Measurements from ENCODE around the gene CD2.

CD2 gene

GRCh38 chr1:116754198-116754977 is at the start of gene CD2:
Gene CD2, plus strand, starts transcription at chr1:116754430. Its CDS starts 63 bp downstream, at chr1:116754493.
- H3K9me3 ChIP-seq (ENCODE audit: control insufficient read depth, insufficient read depth, low read length), result no peaks in the 10 kb centered on the region
- H3K4me1 ChIP-seq (ENCODE audit: control insufficient read depth, insufficient read depth, low read length), result no peaks in the 10 kb centered on the region
- no peak within 1 kb of the TSS for H3K9ac ChIP-seq (ENCODE audit: low read depth, low read length)
- H3K4me3 ChIP-seq (ENCODE audit: low read depth, low read length), result no peak within 1 kb of the TSS
- H3K36me3 ChIP-seq (ENCODE audit: control insufficient read depth, insufficient read depth, low read length), result no peaks in the 10 kb centered on the region
- H3K27me3 ChIP-seq (ENCODE audit: control insufficient read depth, insufficient read depth, low read length), result no peaks in the 10 kb centered on the region

GRCh38 chr1:116706123-116706522 is 48.1 kb upstream of the CD2 start:
- Histone ChIP-seq H3K27me3 (ENCODE audit: control insufficient read depth, insufficient read depth, low read length) (no peaks in the 10 kb centered on the region), H3K9ac (ENCODE audit: low read depth, low read length) (no peak overlapping the region), H3K4me1 (ENCODE audit: control insufficient read depth, insufficient read depth, low read length) (no peaks in the 10 kb centered on the region), H3K36me3 (ENCODE audit: control insufficient read depth, insufficient read depth, low read length) (no peaks in the 10 kb centered on the region), H3K9me3 (ENCODE audit: control insufficient read depth, insufficient read depth, low read length) (no peaks in the 10 kb centered on the region), H3K4me3 (ENCODE audit: low read depth, low read length) (no peak overlapping the region)

- Histone ChIP-seq H3K4me1 (ENCODE audit: control insufficient read depth, insufficient read depth, low read length) (peaks cover 1% of the 10 kb centered on the region), H3K36me3 (ENCODE audit: control insufficient read depth, insufficient read depth, low read length) (no peaks in the 10 kb centered on the region), H3K9me3 (ENCODE audit: control insufficient read depth, insufficient read depth, low read length) (no peaks in the 10 kb centered on the region), H3K27me3 (ENCODE audit: control insufficient read depth, insufficient read depth, low read length) (no peaks in the 10 kb centered on the region), H3K4me3 (ENCODE audit: low read depth, low read length) (no peak overlapping the region), H3K9ac (ENCODE audit: low read depth, low read length) (no peak overlapping the region)
These were observed 47.4 kb upstream of the CD2 start for GRCh38 chr1:116706841-116707240.

- no peak overlapping the region for H3K4me3 ChIP-seq (ENCODE audit: low read depth, low read length)
- peaks cover 16% of the 10 kb centered on the region for H3K4me1 ChIP-seq (ENCODE audit: control insufficient read depth, insufficient read depth, low read length)
- H3K27me3 ChIP-seq (ENCODE audit: control insufficient read depth, insufficient read depth, low read length), result no peaks in the 10 kb centered on the region
- H3K36me3 ChIP-seq (ENCODE audit: control insufficient read depth, insufficient read depth, low read length), result no peaks in the 10 kb centered on the region
- H3K9ac ChIP-seq (ENCODE audit: low read depth, low read length), result no peak overlapping the region
- H3K9me3 ChIP-seq (ENCODE audit: control insufficient read depth, insufficient read depth, low read length), result no peaks in the 10 kb centered on the region
These were observed 45.9 kb upstream of the CD2 start for GRCh38 chr1:116708255-116708900.

- H3K4me3 ChIP-seq (ENCODE audit: low read depth, low read length), result no peak overlapping the region
- no peak overlapping the region for H3K9ac ChIP-seq (ENCODE audit: low read depth, low read length)
- no peaks in the 10 kb centered on the region for H3K27me3 ChIP-seq (ENCODE audit: control insufficient read depth, insufficient read depth, low read length)
- no peaks in the 10 kb centered on the region for H3K36me3 ChIP-seq (ENCODE audit: control insufficient read depth, insufficient read depth, low read length)
- peaks cover 16% of the 10 kb centered on the region for H3K4me1 ChIP-seq (ENCODE audit: control insufficient read depth, insufficient read depth, low read length)
- no peaks in the 10 kb centered on the region for H3K9me3 ChIP-seq (ENCODE audit: control insufficient read depth, insufficient read depth, low read length)
These were observed 44.5 kb upstream of the CD2 start for GRCh38 chr1:116709666-116710167.

- H3K9me3 ChIP-seq (ENCODE audit: control insufficient read depth, insufficient read depth, low read length), result no peaks in the 10 kb centered on the region
- no peak overlapping the region for H3K9ac ChIP-seq (ENCODE audit: low read depth, low read length)
- H3K27me3 ChIP-seq (ENCODE audit: control insufficient read depth, insufficient read depth, low read length), result no peaks in the 10 kb centered on the region
- H3K4me1 ChIP-seq (ENCODE audit: control insufficient read depth, insufficient read depth, low read length), result peaks cover 16% of the 10 kb centered on the region
- no peaks in the 10 kb centered on the region for H3K36me3 ChIP-seq (ENCODE audit: control insufficient read depth, insufficient read depth, low read length)
- H3K4me3 ChIP-seq (ENCODE audit: low read depth, low read length), result no peak overlapping the region
These were observed 43.6 kb upstream of the CD2 start for GRCh38 chr1:116710420-116711262.

- Histone ChIP-seq H3K27me3 (ENCODE audit: control insufficient read depth, insufficient read depth, low read length) (no peaks in the 10 kb centered on the region), H3K4me3 (ENCODE audit: low read depth, low read length) (no peak overlapping the region), H3K4me1 (ENCODE audit: control insufficient read depth, insufficient read depth, low read length) (peaks cover 16% of the 10 kb centered on the region), H3K9ac (ENCODE audit: low read depth, low read length) (no peak overlapping the region), H3K9me3 (ENCODE audit: control insufficient read depth, insufficient read depth, low read length) (no peaks in the 10 kb centered on the region), H3K36me3 (ENCODE audit: control insufficient read depth, insufficient read depth, low read length) (no peaks in the 10 kb centered on the region)
These were observed 42.9 kb upstream of the CD2 start for GRCh38 chr1:116711263-116711840.

- Histone ChIP-seq H3K9ac (ENCODE audit: low read depth, low read length) (no peak overlapping the region), H3K9me3 (ENCODE audit: control insufficient read depth, insufficient read depth, low read length) (no peaks in the 10 kb centered on the region)
These were observed 41.7 kb upstream of the CD2 start for GRCh38 chr1:116712510-116712909.

GRCh38 chr1:116713474-116713873 is 40.8 kb upstream of the CD2 start:
- no peaks in the 10 kb centered on the region for H3K36me3 ChIP-seq (ENCODE audit: control insufficient read depth, insufficient read depth, low read length)
- no peaks in the 10 kb centered on the region for H3K9me3 ChIP-seq (ENCODE audit: control insufficient read depth, insufficient read depth, low read length)
- no peaks in the 10 kb centered on the region for H3K27me3 ChIP-seq (ENCODE audit: control insufficient read depth, insufficient read depth, low read length)
- H3K4me1 ChIP-seq (ENCODE audit: control insufficient read depth, insufficient read depth, low read length), result peaks cover 16% of the 10 kb centered on the region
- H3K4me3 ChIP-seq (ENCODE audit: low read depth, low read length), result no peak overlapping the region
- no peak overlapping the region for H3K9ac ChIP-seq (ENCODE audit: low read depth, low read length)

More at GRCh38 chr1:116712510-116712909, 41.7 kb upstream of the CD2 start:
- H3K4me1 ChIP-seq (ENCODE audit: control insufficient read depth, insufficient read depth, low read length), result peaks cover 16% of the 10 kb centered on the region
- no peak overlapping the region for H3K4me3 ChIP-seq (ENCODE audit: low read depth, low read length)
- H3K36me3 ChIP-seq (ENCODE audit: control insufficient read depth, insufficient read depth, low read length), result no peaks in the 10 kb centered on the region
- no peaks in the 10 kb centered on the region for H3K27me3 ChIP-seq (ENCODE audit: control insufficient read depth, insufficient read depth, low read length)

- no peak overlapping the region for H3K9ac ChIP-seq (ENCODE audit: low read depth, low read length)
- no peak overlapping the region for H3K4me3 ChIP-seq (ENCODE audit: low read depth, low read length)
- H3K36me3 ChIP-seq (ENCODE audit: control insufficient read depth, insufficient read depth, low read length), result no peaks in the 10 kb centered on the region
- peaks cover 16% of the 10 kb centered on the region for H3K4me1 ChIP-seq (ENCODE audit: control insufficient read depth, insufficient read depth, low read length)
- no peaks in the 10 kb centered on the region for H3K9me3 ChIP-seq (ENCODE audit: control insufficient read depth, insufficient read depth, low read length)
- no peaks in the 10 kb centered on the region for H3K27me3 ChIP-seq (ENCODE audit: control insufficient read depth, insufficient read depth, low read length)
These were observed 37.8 kb upstream of the CD2 start for GRCh38 chr1:116716391-116716790.

- Histone ChIP-seq H3K27me3 (ENCODE audit: control insufficient read depth, insufficient read depth, low read length) (no peaks in the 10 kb centered on the region), H3K9me3 (ENCODE audit: control insufficient read depth, insufficient read depth, low read length) (no peaks in the 10 kb centered on the region), H3K36me3 (ENCODE audit: control insufficient read depth, insufficient read depth, low read length) (no peaks in the 10 kb centered on the region), H3K4me1 (ENCODE audit: control insufficient read depth, insufficient read depth, low read length) (peaks cover 10% of the 10 kb centered on the region), H3K9ac (ENCODE audit: low read depth, low read length) (no peak overlapping the region), H3K4me3 (ENCODE audit: low read depth, low read length) (no peak overlapping the region)
These were observed 36.9 kb upstream of the CD2 start for GRCh38 chr1:116717318-116717717.

Data from iPS-15b (cell line).